GM12878 (cell line): ENCODE measurements around the gene PRR13. TPM values are rescaled to one million over a fixed set of nuclear protein-coding genes. Genes with fewer than 3 reads are reported as not detected.

Experiments
- BCL11A ChIP-seq: IDR thresholded peaks from 2 replicates; pipeline ENCODE4 v1.6.1; 2011; ENCODE audit warnings: low read depth, low read length
- BHLHE40 ChIP-seq, 2 experiments: fragments of 450-650 bp in 1 of 2; IDR thresholded peaks; 2 replicates each; pipeline ENCODE4 v1.6.1; 2011 to 2017; ENCODE audit warnings: low read depth in 2 of 2, borderline replicate concordance in 1 of 2, improper control_type of control experiment in 1 of 2, low read length in 1 of 2, mild to moderate bottlenecking in 1 of 2
- ESRRA ChIP-seq: IDR thresholded peaks from 2 replicates; pipeline ENCODE4 v1.6.1; 2012; ENCODE audit warnings: mild to moderate bottlenecking, low read length, improper control_type of control experiment
- IKZF1 ChIP-seq: fragments of 450-650 bp; conservative IDR thresholded peaks from 2 replicates; pipeline ENCODE4 v1.6.1; 2017; ENCODE audit warnings: antibody characterized with exemption, mild to moderate bottlenecking
- IKZF2 ChIP-seq, 2 experiments: fragments of 450-650 bp; IDR thresholded peaks; 2 replicates each; pipeline ENCODE4 v1.6.1; 2017; ENCODE audit warnings: mild to moderate bottlenecking in 2 of 2, moderate library complexity in 2 of 2
- NFIC ChIP-seq: IDR thresholded peaks from 2 replicates; pipeline ENCODE4 v1.6.1; 2012; ENCODE audit warnings: low read depth, mild to moderate bottlenecking, inconsistent platforms, low read length, moderate library complexity
- NFXL1 ChIP-seq: fragments of 450-650 bp; IDR thresholded peaks from 2 replicates; pipeline ENCODE4 v1.6.1; 2017; ENCODE audit warnings: antibody characterized with exemption, mild to moderate bottlenecking, borderline replicate concordance
- PBX3 ChIP-seq: IDR thresholded peaks from 2 replicates; pipeline ENCODE4 v1.6.1; 2011; ENCODE audit warnings: mild to moderate bottlenecking, low read depth, low read length, moderate library complexity; ENCODE audit not compliant: insufficient replicate concordance
- RFX5 ChIP-seq: IDR thresholded peaks from 2 replicates; pipeline ENCODE4 v1.6.1; 2011; ENCODE audit warnings: low read depth, low read length, improper control_type of control experiment
- SKIL ChIP-seq: fragments of 450-650 bp; IDR thresholded peaks from 2 replicates; pipeline ENCODE4 v1.6.1; 2017; ENCODE audit warnings: mild to moderate bottlenecking, low read depth, inconsistent platforms; ENCODE audit not compliant: poor library complexity, severe bottlenecking
- TCF12 ChIP-seq: IDR thresholded peaks from 2 replicates; pipeline ENCODE4 v1.6.1; 2011; ENCODE audit warnings: low read depth, mild to moderate bottlenecking, low read length
- polyA plus RNA-seq, 11 experiments: library from polyadenylated mRNA; depleted of rRNA in 4 of 11; unstranded in 6 of 11; stranded (reverse) in 5 of 11; fragments of >200 nt; fragmentation: Nextera tagmentation in 4 of 11; fragmentation: Illumina TruSeq in 1 of 11; extraction: Ambion mirVana in 4 of 11; extraction: Trizol in 1 of 11; gene quantifications; 1 replicate in 1 of 11; 2 replicates in 10 of 11; pipeline versions ENCODE4 v1.2.1 to v1.2.3, GENCODE V29; 2011 to 2016; ENCODE audit warnings: inconsistent platforms in 2 of 11, missing spikeins in 2 of 11, low read depth in 1 of 11
- total RNA-seq, 4 experiments: library from RNA; depleted of rRNA in 3 of 4; stranded (reverse); fragments of >200 nt in 3 of 4; fragmentation: Illumina TruSeq in 1 of 4; extraction: Trizol in 1 of 4; gene quantifications; 2 replicates each; pipeline versions ENCODE4 v1.2.1 to v1.2.3, GENCODE V29; 2013 to 2021
- TF ChIP-seq, protein P1 (sequence below): IDR thresholded peaks from 2 replicates; pipeline ENCODE4 v1.6.1; 2011; ENCODE audit warnings: low read depth, mild to moderate bottlenecking, low read length, moderate library complexity, borderline replicate concordance; ENCODE audit errors: extremely low read depth
- TF ChIP-seq, protein P2 (sequence below): fragments of 450-650 bp; formaldehyde crosslinking; IDR thresholded peaks from 2 replicates; pipeline ENCODE4 v1.4.0; 2022; ENCODE audit warnings: mild to moderate bottlenecking, moderate library complexity
- TF ChIP-seq, protein P3 (sequence below): fragments of 450-650 bp; IDR thresholded peaks from 2 replicates; pipeline ENCODE4 v1.6.1; 2018; ENCODE audit warnings: borderline replicate concordance, mild to moderate bottlenecking; ENCODE audit not compliant: partially characterized antibody

Gene PRR13
- total and polyA plus RNA-seq, 10 of the 15 experiments (the other 5 are each of a cell fraction or from before 2014, with no cell fraction given) = 94.2 to 462 (median 276) TPM

GRCh38 chr12:53452159-53453077 lies 10.9 kb downstream of the PRR13 start (continued):
- TF ChIP-seq, protein P1, sequence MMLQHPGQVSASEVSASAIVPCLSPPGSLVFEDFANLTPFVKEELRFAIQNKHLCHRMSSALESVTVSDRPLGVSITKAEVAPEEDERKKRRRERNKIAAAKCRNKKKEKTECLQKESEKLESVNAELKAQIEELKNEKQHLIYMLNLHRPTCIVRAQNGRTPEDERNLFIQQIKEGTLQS = no peak
- peak; percentile 60 to 78 for TF ChIP-seq BHLHE40 (IDR thresholded peaks at IDR 0.05; ENCODE audit: borderline replicate concordance in 1 of 2, low read depth in 2 of 2, low read length in 1 of 2)
- TF ChIP-seq, protein P2, sequence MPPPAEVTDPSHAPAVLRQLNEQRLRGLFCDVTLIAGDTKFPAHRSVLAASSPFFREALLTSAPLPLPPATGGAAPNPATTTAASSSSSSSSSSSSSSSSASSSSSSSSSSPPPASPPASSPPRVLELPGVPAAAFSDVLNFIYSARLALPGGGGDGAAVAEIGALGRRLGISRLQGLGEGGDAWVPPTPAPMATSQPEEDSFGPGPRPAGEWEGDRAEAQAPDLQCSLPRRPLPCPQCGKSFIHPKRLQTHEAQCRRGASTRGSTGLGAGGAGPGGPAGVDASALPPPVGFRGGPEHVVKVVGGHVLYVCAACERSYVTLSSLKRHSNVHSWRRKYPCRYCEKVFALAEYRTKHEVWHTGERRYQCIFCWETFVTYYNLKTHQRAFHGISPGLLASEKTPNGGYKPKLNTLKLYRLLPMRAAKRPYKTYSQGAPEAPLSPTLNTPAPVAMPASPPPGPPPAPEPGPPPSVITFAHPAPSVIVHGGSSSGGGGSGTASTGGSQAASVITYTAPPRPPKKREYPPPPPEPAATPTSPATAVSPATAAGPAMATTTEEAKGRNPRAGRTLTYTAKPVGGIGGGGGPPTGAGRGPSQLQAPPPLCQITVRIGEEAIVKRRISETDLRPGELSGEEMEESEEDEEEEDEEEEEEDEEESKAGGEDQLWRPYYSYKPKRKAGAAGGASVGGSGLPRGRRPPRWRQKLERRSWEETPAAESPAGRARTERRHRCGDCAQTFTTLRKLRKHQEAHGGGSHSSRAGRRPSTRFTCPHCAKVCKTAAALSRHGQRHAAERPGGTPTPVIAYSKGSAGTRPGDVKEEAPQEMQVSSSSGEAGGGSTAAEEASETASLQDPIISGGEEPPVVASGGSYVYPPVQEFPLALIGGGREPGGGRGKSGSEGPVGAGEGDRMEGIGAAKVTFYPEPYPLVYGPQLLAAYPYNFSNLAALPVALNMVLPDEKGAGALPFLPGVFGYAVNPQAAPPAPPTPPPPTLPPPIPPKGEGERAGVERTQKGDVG (CRISPR knock-in tag) = no peak
- TF ChIP-seq IKZF1 = no peak; the same call in 1 of the 2 replicates
- no peak for TF ChIP-seq NFXL1
- no peak for TF ChIP-seq ESRRA
- no peak for TF ChIP-seq PBX3
- peak in 1 of 2 experiments; percentile 51; a peak in 3 of 4 replicates for TF ChIP-seq IKZF2 (IDR thresholded peaks at IDR 0.05)
- TF ChIP-seq, protein P3, sequence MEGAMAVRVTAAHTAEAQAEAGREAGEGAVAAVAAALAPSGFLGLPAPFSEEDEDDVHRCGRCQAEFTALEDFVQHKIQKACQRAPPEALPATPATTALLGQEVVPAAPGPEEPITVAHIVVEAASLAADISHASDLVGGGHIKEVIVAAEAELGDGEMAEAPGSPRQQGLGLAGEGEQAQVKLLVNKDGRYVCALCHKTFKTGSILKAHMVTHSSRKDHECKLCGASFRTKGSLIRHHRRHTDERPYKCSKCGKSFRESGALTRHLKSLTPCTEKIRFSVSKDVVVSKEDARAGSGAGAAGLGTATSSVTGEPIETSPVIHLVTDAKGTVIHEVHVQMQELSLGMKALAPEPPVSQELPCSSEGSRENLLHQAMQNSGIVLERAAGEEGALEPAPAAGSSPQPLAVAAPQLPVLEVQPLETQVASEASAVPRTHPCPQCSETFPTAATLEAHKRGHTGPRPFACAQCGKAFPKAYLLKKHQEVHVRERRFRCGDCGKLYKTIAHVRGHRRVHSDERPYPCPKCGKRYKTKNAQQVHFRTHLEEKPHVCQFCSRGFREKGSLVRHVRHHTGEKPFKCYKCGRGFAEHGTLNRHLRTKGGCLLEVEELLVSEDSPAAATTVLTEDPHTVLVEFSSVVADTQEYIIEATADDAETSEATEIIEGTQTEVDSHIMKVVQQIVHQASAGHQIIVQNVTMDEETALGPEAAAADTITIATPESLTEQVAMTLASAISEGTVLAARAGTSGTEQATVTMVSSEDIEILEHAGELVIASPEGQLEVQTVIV = no peak
- no peak for TF ChIP-seq RFX5
- TF ChIP-seq NFIC = no peak
- TF ChIP-seq SKIL = no peak
- no peak for TF ChIP-seq TCF12
- no peak for TF ChIP-seq BCL11A
